Smooth muscle cell (in vitro differentiated cells): ENCODE data around the gene USP43. TPM values are rescaled to one million over a fixed set of nuclear protein-coding genes. Genes with fewer than 3 reads are reported as not detected.

Experiments used
- DNase-seq: peaks from one replicate; lab custom pipeline; 2025; ENCODE audit not compliant: unreplicated experiment; lab: John Stamatoyannopoulos, UW
- H2AFZ ChIP-seq: fragments of 200-600 bp; sonication (generic); 2 replicates; pipeline ENCODE4 v1.6.0; 2016; ENCODE audit warnings: antibody characterized with exemption, low read depth, mild to moderate bottlenecking
- H3F3A ChIP-seq: fragments of 200-600 bp; sonication (generic); 2 replicates; pipeline ENCODE4 v1.6.0; 2017; ENCODE audit warnings: antibody characterized with exemption, low read depth
- H3K27ac ChIP-seq: fragments of 200-600 bp; sonication (generic); 2 replicates; pipeline ENCODE4 v1.5.1; 2016; ENCODE audit warnings: low read depth, mild to moderate bottlenecking
- H3K27me3 ChIP-seq: fragments of 200-600 bp; sonication (generic); 2 replicates; pipeline ENCODE4 v1.6.1; 2016; ENCODE audit warnings: low read depth, mild to moderate bottlenecking
- H3K36me3 ChIP-seq: fragments of 200-600 bp; sonication (generic); 2 replicates; pipeline ENCODE4 v1.5.1; 2016; ENCODE audit warnings: low read depth
- H3K4me1 ChIP-seq: fragments of 200-600 bp; sonication (generic); 2 replicates; pipeline ENCODE4 v1.5.1; 2016; ENCODE audit warnings: low read depth
- H3K4me2 ChIP-seq: fragments of 200-600 bp; sonication (generic); 2 replicates; pipeline ENCODE4 v1.6.0; 2016; ENCODE audit warnings: mild to moderate bottlenecking
- H3K4me3 ChIP-seq: fragments of 200-600 bp; sonication (generic); 2 replicates; pipeline ENCODE4 v1.5.1; 2016; ENCODE audit warnings: mild to moderate bottlenecking
- H3K79me2 ChIP-seq: fragments of 200-600 bp; sonication (generic); 2 replicates; pipeline ENCODE4 v1.6.0; 2016; ENCODE audit warnings: low read depth, mild to moderate bottlenecking
- H3K9ac ChIP-seq: fragments of 200-600 bp; sonication (generic); 2 replicates; pipeline ENCODE4 v1.6.0; 2016; ENCODE audit warnings: low read depth
- H3K9me3 ChIP-seq: fragments of 200-600 bp; sonication (generic); replicated peaks from 2 replicates; pipeline ENCODE4 v1.5.1; 2016; ENCODE audit warnings: low read depth
- H4K20me1 ChIP-seq: fragments of 200-600 bp; sonication (generic); 2 replicates; pipeline ENCODE4 v1.6.0; 2016; ENCODE audit warnings: low read depth
- WGBS: methylation state at CpG from one replicate; pipeline ENCODE4 v1.1.7; 2016; ENCODE audit warnings: low lambda C conversion rate; 5-methylcytosine and 5-hydroxymethylcytosine counted together
- polyA plus RNA-seq: library from polyadenylated mRNA; unstranded; fragments of >200 nt; fragmentation: Nextera tagmentation; extraction: Ambion mirVana; gene quantifications from 2 replicates; pipeline ENCODE4 v1.2.1, GENCODE V29; 2016
- total RNA-seq: library from RNA; depleted of rRNA; stranded (reverse); fragments of >200 nt; gene quantifications from 2 replicates; pipeline ENCODE4 v1.2.3, GENCODE V29; 2014
- TF ChIP-seq, protein P1 (sequence below): fragments of 200-600 bp; sonication (generic); IDR thresholded peaks from 2 replicates; pipeline ENCODE4 v1.5.1; 2017; ENCODE audit warnings: borderline replicate concordance, mild to moderate bottlenecking, antibody characterized with exemption; ENCODE audit not compliant: insufficient read depth, poor library complexity, severe bottlenecking

The USP43 gene
- total and polyA plus RNA-seq, 2 experiments from 2014 or later = 2.0 to 2.7 TPM

DNA sequence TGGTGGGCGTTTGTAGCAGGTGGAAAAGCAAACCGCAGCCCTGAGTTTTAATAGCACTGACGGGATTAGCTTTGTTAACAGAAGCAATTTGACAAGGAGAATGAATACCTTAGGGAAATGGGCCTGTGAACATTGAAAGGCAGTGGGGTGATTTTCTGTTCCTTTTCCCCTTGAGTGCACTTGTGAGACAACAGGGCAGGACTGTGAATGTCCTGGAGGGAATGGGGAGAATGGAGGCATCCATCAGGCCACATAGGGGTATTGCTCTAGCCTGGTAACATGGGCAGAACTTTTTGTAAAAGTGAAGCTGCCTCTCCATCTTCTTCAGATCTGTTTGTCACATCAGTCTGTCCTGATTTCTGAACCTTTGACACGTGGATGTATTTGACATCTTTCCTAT, 26.2 kb downstream of the USP43 start:
- Histone ChIP-seq H3K4me3 (no peak overlapping the region), H3K4me2 (no peak overlapping the region), H2AFZ (no peak overlapping the region), H3K9me3 (no peaks in the 10 kb centered on the region), H3K27me3 (no peaks in the 10 kb centered on the region), H4K20me1 (no peaks in the 10 kb centered on the region), H3K27ac (no peak overlapping the region), H3K9ac (no peak overlapping the region), H3F3A (no peaks in the 10 kb centered on the region), H3K4me1 (peaks cover 11% of the 10 kb centered on the region), H3K79me2 (no peaks in the 10 kb centered on the region), H3K36me3 (no peaks in the 10 kb centered on the region)
- DNase-seq = no peak
- WGBS = 83% methylated on average over 4 of the region's 4 CpGs
- TF ChIP-seq, protein P1, sequence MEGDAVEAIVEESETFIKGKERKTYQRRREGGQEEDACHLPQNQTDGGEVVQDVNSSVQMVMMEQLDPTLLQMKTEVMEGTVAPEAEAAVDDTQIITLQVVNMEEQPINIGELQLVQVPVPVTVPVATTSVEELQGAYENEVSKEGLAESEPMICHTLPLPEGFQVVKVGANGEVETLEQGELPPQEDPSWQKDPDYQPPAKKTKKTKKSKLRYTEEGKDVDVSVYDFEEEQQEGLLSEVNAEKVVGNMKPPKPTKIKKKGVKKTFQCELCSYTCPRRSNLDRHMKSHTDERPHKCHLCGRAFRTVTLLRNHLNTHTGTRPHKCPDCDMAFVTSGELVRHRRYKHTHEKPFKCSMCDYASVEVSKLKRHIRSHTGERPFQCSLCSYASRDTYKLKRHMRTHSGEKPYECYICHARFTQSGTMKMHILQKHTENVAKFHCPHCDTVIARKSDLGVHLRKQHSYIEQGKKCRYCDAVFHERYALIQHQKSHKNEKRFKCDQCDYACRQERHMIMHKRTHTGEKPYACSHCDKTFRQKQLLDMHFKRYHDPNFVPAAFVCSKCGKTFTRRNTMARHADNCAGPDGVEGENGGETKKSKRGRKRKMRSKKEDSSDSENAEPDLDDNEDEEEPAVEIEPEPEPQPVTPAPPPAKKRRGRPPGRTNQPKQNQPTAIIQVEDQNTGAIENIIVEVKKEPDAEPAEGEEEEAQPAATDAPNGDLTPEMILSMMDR = no peak

- H3K9ac ChIP-seq = no peak overlapping the region
- H3K4me3 ChIP-seq = no peak overlapping the region
- TF ChIP-seq, protein P1 = no peak
- no peaks in the 10 kb centered on the region for H3K36me3 ChIP-seq
- no peak overlapping the region for H3K27ac ChIP-seq
- H3K9me3 ChIP-seq = no peaks in the 10 kb centered on the region
- DNase-seq = no peak
- H3K4me2 ChIP-seq = no peak overlapping the region
- no peaks in the 10 kb centered on the region for H4K20me1 ChIP-seq
- peaks cover 11% of the 10 kb centered on the region for H3K4me1 ChIP-seq
- no peaks in the 10 kb centered on the region for H3K79me2 ChIP-seq
- 74% methylated on average over 8 of the region's 8 CpGs for WGBS
- H2AFZ ChIP-seq = no peak overlapping the region
- H3F3A ChIP-seq = no peaks in the 10 kb centered on the region
- no peaks in the 10 kb centered on the region for H3K27me3 ChIP-seq
Measured at GRCh38 chr17:9672266-9672665, 26.9 kb downstream of the USP43 start.

GRCh38 chr17:9672691-9673090, 27.4 kb downstream of the USP43 start:
- Histone ChIP-seq H3K4me1 (peaks cover 11% of the 10 kb centered on the region), H3K4me3 (no peak overlapping the region), H3K9me3 (no peaks in the 10 kb centered on the region), H3K4me2 (no peak overlapping the region), H2AFZ (no peak overlapping the region), H4K20me1 (no peaks in the 10 kb centered on the region), H3K9ac (no peak overlapping the region), H3K27ac (peak overlapping the region; percentile 23), H3K79me2 (no peaks in the 10 kb centered on the region), H3K27me3 (no peaks in the 10 kb centered on the region), H3F3A (no peaks in the 10 kb centered on the region), H3K36me3 (no peaks in the 10 kb centered on the region)
- WGBS = 73% methylated on average over 6 of the region's 6 CpGs
- TF ChIP-seq, protein P1 = no peak
- no peak for DNase-seq

GRCh38 chr17:9676084-9676483, 30.8 kb downstream of the USP43 start:
- Histone ChIP-seq H3K9me3 (peaks cover 9% of the 10 kb centered on the region), H3K27me3 (no peaks in the 10 kb centered on the region), H3K9ac (peak overlapping the region; percentile 6), H3K27ac (peak overlapping the region; percentile 95), H3K36me3 (no peaks in the 10 kb centered on the region), H3K4me3 (no peak overlapping the region), H3F3A (no peaks in the 10 kb centered on the region), H4K20me1 (no peaks in the 10 kb centered on the region), H2AFZ (no peak overlapping the region), H3K79me2 (no peaks in the 10 kb centered on the region), H3K4me2 (no peak overlapping the region), H3K4me1 (peaks cover 8% of the 10 kb centered on the region)
- TF ChIP-seq, protein P1 = peak; percentile 20
- WGBS = 92% methylated on average over 4 of the region's 4 CpGs
- DNase-seq = no peak
